Stimulated activated CD4-positive, alpha-beta T cell treated with anti-CD3 and anti-CD28 coated beads, Interleukin-4, amount 100 ng/mL, for 1 hour (primary cell): ENCODE measurements around the gene EGLN3.

Source experiments
- DNase-seq: peaks from one replicate; pipeline ENCODE4 v3.0.0-alpha.2; 2020

The EGLN3 gene

GRCh38 chr14:33959692-33960151 lies 8.8 kb upstream of the EGLN3 start:
- DNase-seq = no peak

- no peak for DNase-seq
Observed at GRCh38 chr14:33958605-33959226, 7.8 kb upstream of the EGLN3 start.

- no peak for DNase-seq
Observed at GRCh38 chr14:33957993-33958392, 7.1 kb upstream of the EGLN3 start.

- DNase-seq = no peak
Observed at GRCh38 chr14:33957299-33957698, 6.4 kb upstream of the EGLN3 start.

- DNase-seq = no peak
Observed at GRCh38 chr14:33956640-33957039, 5.8 kb upstream of the EGLN3 start.

GRCh38 chr14:33954016-33954598 lies 3.2 kb upstream of the EGLN3 start:
- DNase-seq = no peak

GRCh38 chr14:33952541-33952940 lies 1.7 kb upstream of the EGLN3 start:
- DNase-seq = no peak

- DNase-seq = no peak
Observed at GRCh38 chr14:33951183-33951840, 438 bp upstream of the EGLN3 start.

GRCh38 chr14:33949411-33949893 lies 1.4 kb downstream of the EGLN3 start:
- no peak for DNase-seq

- no peak for DNase-seq
Observed at GRCh38 chr14:33948869-33949408, 1.9 kb downstream of the EGLN3 start.

GRCh38 chr14:33948145-33948868 lies 2.6 kb downstream of the EGLN3 start:
- DNase-seq = no peak

GRCh38 chr14:33946679-33947476 lies 4.0 kb downstream of the EGLN3 start:
- no peak for DNase-seq

- DNase-seq = no peak
Observed at GRCh38 chr14:33945210-33946088, 5.4 kb downstream of the EGLN3 start.

GRCh38 chr14:33943096-33943883 lies 7.6 kb downstream of the EGLN3 start:
- no peak for DNase-seq

GRCh38 chr14:33941718-33942117 lies 9.2 kb downstream of the EGLN3 start:
- DNase-seq = no peak

GRCh38 chr14:33940561-33941011 lies 10.3 kb downstream of the EGLN3 start:
- no peak for DNase-seq

- DNase-seq = no peak
Observed at GRCh38 chr14:33938131-33938949, 12.5 kb downstream of the EGLN3 start.

- DNase-seq = no peak
Observed at GRCh38 chr14:33936391-33936790, 14.5 kb downstream of the EGLN3 start.

GRCh38 chr14:33934938-33935337 lies 15.9 kb downstream of the EGLN3 start:
- DNase-seq = no peak
